Fibroblast of lung (primary cell): ENCODE data around the gene WSB2. TPM values are rescaled to one million over a fixed set of nuclear protein-coding genes. Genes with fewer than 3 reads are reported as not detected.
A peak's percentile ranks its signal among the peaks of the same experiment; 100 is the strongest.

ENCODE experiments used
- DNase-seq, 2 donors: peaks; one replicate each; pipeline versions ENCODE4 v3.0.0 to v3.0.0-alpha.2; 2010; ENCODE audit warnings: low read depth in 2 of 2
- H2AFZ ChIP-seq: 2 replicates; pipeline ENCODE4 v1.5.1; 2012; ENCODE audit warnings: low read length, control low read depth, inconsistent platforms
- H3K27ac ChIP-seq: 2 replicates; pipeline ENCODE4 v1.5.1; 2011; ENCODE audit warnings: low read length, control low read depth; ENCODE audit not compliant: insufficient read depth
- H3K27me3 ChIP-seq: 2 replicates; pipeline ENCODE4 v1.5.1; 2011; ENCODE audit warnings: mild to moderate bottlenecking, low read length; ENCODE audit not compliant: control insufficient read depth, insufficient read depth
- H3K36me3 ChIP-seq: 2 replicates; pipeline ENCODE4 v1.5.1; 2011; ENCODE audit warnings: low read length; ENCODE audit not compliant: control insufficient read depth, insufficient read depth
- H3K4me1 ChIP-seq: 2 replicates; pipeline ENCODE4 v1.5.1; 2011; ENCODE audit warnings: low read length; ENCODE audit not compliant: control insufficient read depth, insufficient read depth; ENCODE audit errors: extremely low read depth
- H3K4me2 ChIP-seq: 2 replicates; pipeline ENCODE4 v1.5.1; 2011; ENCODE audit warnings: low read length, control low read depth; ENCODE audit not compliant: insufficient read depth; ENCODE audit errors: extremely low read depth
- H3K4me3 ChIP-seq, 4 experiments: fragments of 200-600 bp in 1 of 4; sonication (generic) in 1 of 4; replicated peaks in 1 of 4; 2 replicates each; pipeline ENCODE4 v1.5.1; 2011 to 2016; ENCODE audit warnings: low read length in 4 of 4, low read depth in 3 of 4, mild to moderate bottlenecking in 3 of 4, control low read depth in 2 of 4, inconsistent platforms in 1 of 4, mixed read lengths in 1 of 4; ENCODE audit not compliant: insufficient read depth in 1 of 4; ENCODE audit errors: control extremely low read depth in 1 of 4
- H3K79me2 ChIP-seq: 2 replicates; pipeline ENCODE4 v1.5.1; 2012; ENCODE audit warnings: mild to moderate bottlenecking, low read length, inconsistent platforms; ENCODE audit not compliant: control insufficient read depth, insufficient read depth
- H3K9ac ChIP-seq: 2 replicates; pipeline ENCODE4 v1.5.1; 2011; ENCODE audit warnings: mild to moderate bottlenecking, low read length, control low read depth; ENCODE audit not compliant: insufficient read depth
- H3K9me3 ChIP-seq: 2 replicates; pipeline ENCODE4 v1.5.1; 2012; ENCODE audit warnings: low read depth, low read length; ENCODE audit not compliant: control insufficient read depth, insufficient read depth
- H4K20me1 ChIP-seq: 2 replicates; pipeline ENCODE4 v1.5.1; 2011; ENCODE audit warnings: low read length; ENCODE audit not compliant: control insufficient read depth, insufficient read depth; ENCODE audit errors: extremely low read depth
- CTCF ChIP-seq, 2 donors: IDR thresholded peaks in 1 of 2; conservative IDR thresholded peaks in 1 of 2; 1 replicate in 1 of 2; 2 replicates in 1 of 2; pipeline ENCODE4 v1.5.1; 2011 to 2012; ENCODE audit warnings: low read length in 2 of 2, control low read depth in 1 of 2, inconsistent platforms in 1 of 2, low read depth in 1 of 2, mild to moderate bottlenecking in 1 of 2
- EZH2 ChIP-seq: IDR thresholded peaks from 2 replicates; pipeline ENCODE4 v1.5.1; 2012; ENCODE audit warnings: low read length, control low read depth, mild to moderate bottlenecking; ENCODE audit errors: missing control alignments
- polyA plus RNA-seq, 2 donors: library from polyadenylated mRNA; depleted of rRNA in 1 of 2; stranded (reverse) in 1 of 2; unstranded in 1 of 2; fragments of >200 nt; gene quantifications; 2 replicates each; pipeline ENCODE4 v1.2.1, GENCODE V29; 2011 to 2012; ENCODE audit warnings: missing spikeins in 1 of 2
- total RNA-seq: library from RNA; depleted of rRNA; stranded (reverse); fragments of >200 nt; gene quantifications from 2 replicates; pipeline ENCODE4 v1.2.1, GENCODE V29; 2014

Gene WSB2
- total and polyA plus RNA-seq, 2 donors (not counting 1 experiment from before 2014, with no cell fraction given), result 118 to 122 TPM

- no peaks in the 10 kb centered on the region for H4K20me1 ChIP-seq
- no peak overlapping the region for H3K27ac ChIP-seq
- TF ChIP-seq CTCF (conservative IDR thresholded peaks at IDR 0.05 in 1 of 2, IDR thresholded peaks at IDR 0.05 in 1 of 2; ENCODE audit: low read depth in 1 of 2, low read length in 2 of 2) (no peak), EZH2 (no peak)
- no peak overlapping the region for H3K4me2 ChIP-seq
- H3K4me1 ChIP-seq, result peaks cover 6% of the 10 kb centered on the region
- no peaks in the 10 kb centered on the region for H3K27me3 ChIP-seq
- H3K79me2 ChIP-seq, result peaks cover 6% of the 10 kb centered on the region
- no peak overlapping the region for H3K9ac ChIP-seq
- DNase-seq, result no peak
- no peaks in the 10 kb centered on the region for H3K9me3 ChIP-seq
- peaks cover 32% of the 10 kb centered on the region for H3K36me3 ChIP-seq
- H2AFZ ChIP-seq, result no peak overlapping the region
- H3K4me3 ChIP-seq, result no peak overlapping the region
These were observed 22.8 kb downstream of the WSB2 start for GRCh38 chr12:118038137-118038536.

DNA sequence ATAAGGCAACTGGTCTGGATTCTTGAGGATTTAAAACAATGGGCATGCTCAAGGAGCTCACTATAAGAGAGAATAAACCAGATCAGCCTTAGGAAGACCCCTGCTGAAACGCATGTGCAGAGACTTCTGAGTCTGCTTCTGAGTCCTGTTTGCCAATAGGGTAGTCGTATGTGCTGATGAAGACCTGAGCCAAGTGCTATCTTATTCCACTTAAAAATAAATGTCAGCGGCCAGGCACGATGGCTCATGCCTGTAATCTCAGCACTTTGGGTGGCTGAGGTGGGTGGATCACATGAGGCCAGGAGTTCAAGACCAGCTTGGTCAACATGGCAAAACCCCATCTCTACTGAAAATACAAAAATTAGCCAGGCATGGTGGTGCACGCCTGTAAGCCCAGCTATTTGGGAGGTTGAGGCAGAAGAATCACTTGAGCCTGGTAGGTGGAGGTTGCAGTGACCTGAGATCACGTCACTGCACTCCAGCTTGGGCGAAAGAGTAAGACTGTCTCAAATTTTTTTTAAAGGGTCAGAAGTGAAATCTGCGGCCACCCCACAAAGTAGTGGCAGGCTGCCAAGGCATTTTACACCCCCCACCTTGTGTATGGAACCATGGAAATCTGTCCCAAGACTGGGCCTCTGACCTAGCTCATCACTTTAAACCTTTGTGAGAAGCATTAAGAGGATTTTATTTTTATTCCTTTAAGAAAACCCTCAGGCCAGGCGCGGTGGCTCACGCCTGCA, 24.1 kb downstream of the WSB2 start:
- Histone ChIP-seq H3K27me3 (no peaks in the 10 kb centered on the region), H3K36me3 (peaks cover 29% of the 10 kb centered on the region), H3K79me2 (peaks cover 2% of the 10 kb centered on the region), H3K4me3 (no peak overlapping the region), H4K20me1 (no peaks in the 10 kb centered on the region), H3K4me2 (no peak overlapping the region), H3K9me3 (no peaks in the 10 kb centered on the region), H3K9ac (no peak overlapping the region), H3K4me1 (peaks cover 6% of the 10 kb centered on the region), H3K27ac (no peak overlapping the region), H2AFZ (no peak overlapping the region)
- no peak for DNase-seq
- TF ChIP-seq CTCF (conservative IDR thresholded peaks at IDR 0.05 in 1 of 2, IDR thresholded peaks at IDR 0.05 in 1 of 2; ENCODE audit: low read depth in 1 of 2, low read length in 2 of 2) (no peak), EZH2 (no peak)

GRCh38 chr12:118035190-118036041, 25.6 kb downstream of the WSB2 start:
- Histone ChIP-seq H3K27ac (peak overlapping the region; percentile 53), H4K20me1 (no peaks in the 10 kb centered on the region), H3K4me1 (peaks cover 6% of the 10 kb centered on the region), H2AFZ (no peak overlapping the region), H3K4me2 (no peak overlapping the region), H3K9me3 (no peaks in the 10 kb centered on the region), H3K79me2 (no peaks in the 10 kb centered on the region), H3K27me3 (no peaks in the 10 kb centered on the region), H3K36me3 (peaks cover 25% of the 10 kb centered on the region), H3K4me3 (no peak overlapping the region), H3K9ac (no peak overlapping the region)
- no peak for TF ChIP-seq EZH2
- peak in 1 of 2 donors; percentile 38 for TF ChIP-seq CTCF (conservative IDR thresholded peaks at IDR 0.05 in 1 of 2, IDR thresholded peaks at IDR 0.05 in 1 of 2; ENCODE audit: low read depth in 1 of 2, low read length in 2 of 2)
- peak; percentile 31 to 47 for DNase-seq
